NOMO-1 treated with DMSO at 0.1 percent for 48 hours (cell line): ENCODE measurements around the gene PTPDC1.
"Not testable (repeated sequence)": the region's sequence is repeated elsewhere in the genome, so short reads cannot be mapped to it uniquely, and the experiment has no call there.

Experiments used
- DNase-seq: peaks from one replicate; lab custom pipeline; 2025; ENCODE audit not compliant: unreplicated experiment; lab: John Stamatoyannopoulos, UW

PTPDC1 gene

DNA sequence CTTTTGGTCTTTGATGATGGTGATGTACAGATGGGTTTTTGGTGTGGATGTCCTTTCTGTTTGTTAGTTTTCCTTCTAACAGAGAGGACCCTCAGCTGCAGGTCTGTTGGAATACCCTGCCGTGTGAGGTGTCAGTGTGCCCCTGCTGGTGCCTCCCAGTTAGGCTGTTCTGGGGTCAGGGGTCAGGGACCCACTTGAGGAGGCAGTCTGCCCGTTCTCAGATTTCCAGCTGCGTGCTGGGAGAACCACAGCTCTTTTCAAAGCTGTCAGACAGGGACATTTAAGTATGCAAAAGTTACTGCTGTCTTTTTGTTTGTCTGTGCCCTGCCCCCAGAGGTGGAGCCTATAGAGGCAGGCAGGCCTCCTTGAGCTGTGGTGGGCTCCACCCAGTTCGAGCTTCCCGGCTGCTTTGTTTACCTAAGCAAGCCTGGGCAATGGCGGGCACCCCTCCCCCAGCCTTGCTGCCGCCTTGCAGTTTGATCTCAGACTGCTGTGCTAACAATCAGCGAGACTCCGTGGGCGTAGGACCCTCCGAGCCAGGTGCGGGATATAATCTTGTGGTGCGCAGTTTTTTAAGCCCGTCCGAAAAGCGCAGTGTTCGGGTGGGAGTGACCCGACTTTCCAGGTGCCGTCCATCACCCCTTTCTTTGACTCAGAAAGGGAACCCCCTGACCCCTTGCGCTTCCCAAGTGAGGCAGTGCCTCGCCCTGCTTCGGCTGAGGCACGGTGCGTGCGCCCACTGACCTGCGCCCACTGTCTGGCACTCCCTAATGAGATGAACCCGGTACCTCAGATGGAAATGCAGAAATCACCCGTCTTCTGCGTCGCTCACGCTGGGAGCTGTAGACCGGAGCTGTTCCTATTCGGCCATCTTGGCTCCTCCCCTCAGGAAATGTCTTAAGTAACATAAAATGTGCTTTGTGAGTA is 10.2 kb downstream of the PTPDC1 start:
- DNase-seq = not testable (repeated sequence)

DNA sequence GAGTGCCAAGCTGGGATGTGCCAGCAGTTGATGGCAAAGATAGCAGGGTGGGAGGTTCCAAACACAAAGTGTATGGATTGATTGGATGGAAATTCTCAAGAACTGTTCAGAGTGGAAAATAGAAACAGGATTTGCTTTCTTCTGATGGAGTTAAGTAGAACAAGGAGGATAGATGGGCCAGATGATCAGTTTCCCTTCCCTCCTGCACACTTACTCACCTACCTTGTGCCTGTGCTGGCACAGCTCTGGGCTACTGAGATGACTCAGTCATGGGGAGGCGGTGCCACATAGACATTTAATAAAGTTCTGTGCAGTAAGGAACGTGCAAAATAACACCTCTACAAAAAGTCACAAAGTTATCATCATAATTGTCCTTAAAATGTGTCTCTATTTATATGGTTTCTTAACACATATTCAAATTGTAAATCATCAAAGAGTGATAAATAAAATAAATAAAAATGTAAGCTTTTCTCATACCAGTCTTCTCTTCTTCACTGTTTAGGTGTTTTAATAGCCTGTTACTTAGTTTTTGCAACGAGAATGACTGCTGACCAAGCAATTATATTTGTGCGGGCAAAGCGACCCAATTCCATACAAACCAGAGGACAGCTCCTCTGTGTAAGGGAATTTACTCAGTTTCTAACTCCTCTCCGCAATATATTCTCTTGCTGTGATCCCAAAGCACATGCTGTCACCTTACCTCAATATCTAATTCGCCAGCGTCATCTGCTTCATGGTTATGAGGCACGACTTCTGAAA is 12.7 kb downstream of the PTPDC1 start:
- DNase-seq = no peak

DNA sequence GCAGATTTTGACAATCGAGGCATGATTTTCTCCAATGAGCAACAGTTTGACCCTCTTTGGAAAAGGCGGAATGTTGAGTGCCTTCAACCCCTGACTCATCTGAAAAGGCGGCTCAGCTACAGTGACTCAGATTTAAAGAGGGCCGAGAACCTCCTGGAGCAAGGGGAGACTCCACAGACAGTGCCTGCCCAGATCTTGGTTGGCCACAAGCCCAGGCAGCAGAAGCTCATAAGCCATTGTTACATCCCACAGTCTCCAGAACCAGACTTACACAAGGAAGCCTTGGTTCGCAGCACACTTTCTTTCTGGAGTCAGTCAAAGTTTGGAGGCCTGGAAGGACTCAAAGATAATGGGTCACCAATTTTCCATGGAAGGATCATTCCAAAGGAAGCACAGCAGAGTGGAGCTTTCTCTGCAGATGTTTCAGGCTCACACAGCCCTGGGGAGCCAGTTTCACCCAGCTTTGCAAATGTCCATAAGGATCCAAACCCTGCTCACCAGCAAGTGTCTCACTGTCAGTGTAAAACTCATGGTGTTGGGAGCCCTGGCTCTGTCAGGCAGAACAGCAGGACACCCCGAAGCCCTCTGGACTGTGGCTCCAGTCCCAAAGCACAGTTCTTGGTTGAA is 13.6 kb downstream of the PTPDC1 start:
- DNase-seq = no peak

DNA sequence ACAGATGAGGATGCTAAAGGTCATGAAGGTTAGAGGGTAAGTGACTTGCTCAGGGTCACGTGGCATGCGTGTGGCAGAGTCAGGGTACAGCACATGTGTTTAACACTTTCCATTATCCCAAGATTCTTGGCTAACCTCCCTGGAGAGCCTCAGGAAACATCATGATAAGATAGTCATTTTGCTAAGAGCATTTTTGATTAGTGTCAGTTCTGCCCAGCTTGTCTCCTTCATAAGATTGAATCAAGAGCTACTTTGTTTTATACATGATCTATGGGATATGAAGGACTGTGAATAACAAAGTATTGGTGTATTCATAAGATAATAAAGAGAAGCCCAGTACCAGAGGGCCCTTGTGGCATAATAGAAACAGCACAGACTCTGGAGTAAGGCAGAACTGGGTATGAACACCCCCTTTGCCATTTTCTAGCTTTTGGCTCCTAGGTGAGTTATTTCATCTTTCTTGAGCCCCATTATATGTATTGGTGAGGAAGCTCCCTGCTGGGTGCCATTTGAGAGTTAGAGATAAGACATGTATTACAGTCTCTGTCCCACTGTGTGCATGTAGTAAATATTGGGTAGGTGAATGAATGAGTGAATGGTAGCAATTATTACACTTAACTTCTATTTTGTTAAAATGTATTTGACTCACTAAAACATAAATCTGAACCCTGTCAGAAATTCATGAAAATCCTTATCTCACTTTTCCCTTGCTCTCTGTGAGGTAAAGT is 16.1 kb downstream of the PTPDC1 start:
- no peak for DNase-seq

DNA sequence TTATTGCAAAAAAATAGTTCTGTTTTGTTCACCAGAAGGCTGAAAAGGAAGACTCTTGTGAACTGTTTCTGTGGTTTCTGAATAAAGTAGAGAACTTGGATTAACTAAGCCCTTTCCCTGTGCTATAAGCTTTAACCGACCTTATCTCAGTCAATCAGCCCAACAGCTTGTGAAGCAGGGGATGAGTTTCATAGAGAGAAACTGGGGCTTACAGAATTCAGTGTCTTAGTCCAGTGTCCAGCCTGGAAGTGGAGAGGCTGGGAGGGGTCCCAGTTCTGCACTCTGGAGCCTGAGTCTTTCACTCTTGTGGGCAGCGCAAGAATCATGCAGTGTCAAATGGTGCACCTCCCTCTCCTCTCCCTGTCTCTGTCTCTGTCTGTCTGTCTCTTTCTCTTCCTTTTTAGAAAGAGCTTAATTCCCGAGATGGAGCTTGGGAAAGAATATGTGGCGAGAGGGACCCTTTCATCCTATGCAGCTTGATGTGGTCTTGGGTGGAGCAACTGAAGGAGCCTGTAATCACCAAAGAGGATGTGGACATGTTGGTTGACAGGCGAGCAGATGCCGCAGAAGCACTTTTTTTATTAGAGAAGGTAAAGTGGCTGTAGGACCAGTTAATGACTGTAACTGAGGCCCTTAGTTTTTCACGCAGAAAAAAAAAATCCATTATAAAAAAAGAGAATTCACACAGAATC is 17.0 kb downstream of the PTPDC1 start:
- DNase-seq = no peak

DNA sequence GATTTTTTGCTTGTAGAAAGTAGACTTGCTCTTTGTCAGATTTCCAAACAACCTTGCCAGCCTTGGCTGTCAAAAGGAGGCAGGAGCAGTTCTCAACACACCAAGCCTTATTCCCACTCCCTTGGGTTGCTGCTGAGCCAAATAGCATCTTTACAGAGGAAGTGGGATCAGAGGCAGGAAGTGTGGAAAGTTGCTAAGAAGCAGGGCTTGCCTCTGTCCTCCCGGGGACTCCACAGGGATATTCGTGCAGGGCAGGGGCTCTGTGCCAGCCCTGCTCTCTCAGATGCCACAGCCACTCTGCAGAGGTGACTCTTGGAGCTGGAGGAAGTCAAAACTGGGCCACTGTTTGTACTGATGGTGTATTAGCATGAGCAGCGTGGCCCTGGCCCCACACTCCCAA is 24.3 kb downstream of the PTPDC1 start:
- DNase-seq = no peak

DNA sequence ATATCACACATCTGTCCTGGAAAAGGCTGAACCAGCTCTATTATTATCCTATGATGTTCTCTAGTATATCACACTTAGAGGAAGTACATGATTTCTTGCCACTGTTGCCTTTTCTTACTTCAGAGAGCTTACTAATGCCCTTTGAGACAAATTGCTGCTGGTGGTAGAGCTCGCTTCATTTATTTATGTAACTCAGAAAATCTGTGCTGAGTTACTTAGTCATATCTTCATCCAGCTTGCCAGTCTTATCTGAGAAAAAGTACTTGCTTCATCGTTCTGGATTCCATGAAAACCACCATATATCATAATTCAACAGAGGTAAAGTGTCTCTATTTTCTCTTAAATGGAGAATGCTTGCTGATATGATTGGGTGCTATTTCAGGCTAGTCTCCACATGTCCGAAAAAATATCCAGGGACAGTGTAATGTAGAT is 26.6 kb downstream of the PTPDC1 start:
- DNase-seq = no peak

DNA sequence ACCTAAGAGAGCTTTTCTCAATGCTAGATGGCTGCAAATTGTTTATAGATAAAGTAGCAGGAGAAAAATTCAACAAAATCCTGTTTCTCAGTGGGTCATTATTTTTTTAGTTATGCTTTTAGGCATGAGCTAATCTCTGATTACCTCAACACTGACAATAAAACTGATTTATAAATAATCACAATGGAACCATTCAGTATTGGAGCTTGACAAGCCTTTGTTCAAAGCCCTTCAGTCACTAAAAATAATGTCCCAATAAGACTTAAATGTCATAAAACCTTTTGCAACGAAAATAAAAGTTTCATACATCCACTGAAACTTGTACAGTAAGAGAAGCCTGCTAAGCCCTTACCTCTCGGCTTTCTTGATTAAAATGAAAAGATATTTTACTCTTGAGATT is 27.2 kb downstream of the PTPDC1 start:
- no peak for DNase-seq

DNA sequence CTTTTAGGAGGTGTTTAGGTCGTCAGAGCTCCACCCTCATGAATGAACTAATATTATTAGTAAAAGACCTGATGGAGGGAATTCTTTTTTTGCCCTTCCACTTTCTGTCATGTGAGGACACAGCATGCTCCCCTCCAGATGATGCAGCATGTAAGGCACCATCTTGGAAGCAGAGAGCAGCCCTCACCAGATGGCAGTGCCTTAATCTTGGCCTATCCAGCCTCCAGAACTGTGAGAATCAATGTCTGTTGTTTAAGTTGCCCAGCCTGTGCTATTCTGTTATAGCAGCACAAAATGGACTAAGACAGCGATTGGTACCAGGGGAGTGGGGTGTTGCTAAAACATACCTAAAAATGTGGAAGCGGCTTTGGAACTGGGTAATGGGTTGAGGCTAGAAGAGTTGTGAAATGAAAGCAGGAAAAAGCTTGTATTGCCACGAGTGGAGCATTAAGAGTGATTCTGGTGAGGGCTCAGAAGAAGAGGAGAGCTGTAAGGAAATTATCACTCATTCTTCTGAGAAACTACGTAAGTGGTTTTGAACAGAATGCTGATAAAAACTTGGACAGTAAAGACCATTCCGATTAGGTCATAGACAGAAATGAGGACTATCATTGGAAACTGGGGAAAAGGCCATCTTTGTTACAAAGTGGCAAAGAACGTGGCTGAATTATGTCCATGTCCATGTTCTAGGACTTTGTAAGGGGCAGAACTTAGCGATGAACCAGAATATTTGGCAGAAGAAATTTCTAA is 28.6 kb downstream of the PTPDC1 start:
- no peak for DNase-seq

DNA sequence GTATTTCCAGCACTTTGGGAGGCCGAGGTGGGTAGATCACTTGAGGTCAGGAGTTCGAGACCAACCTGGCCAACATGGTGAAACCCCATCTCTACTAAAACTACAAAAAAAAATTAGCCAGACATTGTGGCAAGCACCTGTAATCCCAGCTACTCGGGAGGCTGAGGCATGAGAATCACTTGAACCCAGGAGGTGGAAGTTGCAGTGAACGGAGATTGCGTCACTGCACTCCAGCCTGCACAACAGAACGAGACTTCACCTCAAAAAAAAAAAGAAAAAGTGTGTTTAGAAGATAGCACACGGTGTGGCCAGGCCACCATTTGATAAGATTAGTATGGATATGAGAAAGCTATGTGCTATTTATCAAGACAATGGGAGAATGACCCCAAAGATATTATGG is 35.8 kb downstream of the PTPDC1 start:
- not testable (repeated sequence) for DNase-seq

DNA sequence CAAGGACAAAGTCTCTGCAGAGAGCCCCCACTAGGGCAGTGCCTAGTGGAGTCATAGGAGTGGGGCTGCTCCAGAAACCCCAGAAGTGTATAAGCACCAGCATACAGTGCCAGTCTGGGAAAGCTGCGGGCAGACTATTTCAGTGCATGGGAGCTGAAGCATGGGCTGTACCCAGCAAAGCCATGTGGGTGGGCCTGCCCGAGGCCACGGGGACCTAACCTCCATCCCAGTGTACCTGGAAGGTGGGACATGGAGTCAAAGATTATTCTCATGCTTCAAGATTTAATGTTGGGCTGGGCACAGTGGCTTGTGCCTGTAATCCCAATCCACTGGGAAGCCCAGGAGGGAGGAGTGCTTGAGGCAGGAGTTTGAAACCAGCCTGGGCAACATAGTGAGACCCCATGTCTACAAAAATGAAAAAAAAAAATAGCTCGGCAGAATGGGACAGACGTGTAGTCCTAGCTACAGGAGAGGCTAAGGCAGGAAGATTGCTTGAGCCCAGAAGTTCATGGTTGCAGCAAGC is 36.7 kb downstream of the PTPDC1 start:
- no peak for DNase-seq

DNA sequence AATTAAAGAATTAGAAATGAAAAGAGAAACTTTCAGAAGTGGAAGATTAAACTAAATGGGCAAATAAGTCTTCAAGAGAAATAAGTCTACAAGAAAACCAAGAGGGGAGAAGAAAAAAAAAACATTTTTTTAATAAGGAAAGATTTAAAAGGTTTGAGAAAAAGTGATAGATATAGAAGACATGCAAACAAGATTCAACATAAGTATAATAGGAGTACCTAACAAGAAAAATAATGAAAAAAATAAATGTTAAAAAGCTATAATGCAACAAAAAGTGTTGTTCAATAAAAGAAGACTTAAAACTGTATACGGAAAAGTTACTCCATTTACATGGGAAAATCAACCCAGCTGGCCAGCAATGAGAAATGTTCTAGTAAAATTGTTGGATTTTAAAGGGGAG is 42.6 kb downstream of the PTPDC1 start:
- DNase-seq = no peak

DNA sequence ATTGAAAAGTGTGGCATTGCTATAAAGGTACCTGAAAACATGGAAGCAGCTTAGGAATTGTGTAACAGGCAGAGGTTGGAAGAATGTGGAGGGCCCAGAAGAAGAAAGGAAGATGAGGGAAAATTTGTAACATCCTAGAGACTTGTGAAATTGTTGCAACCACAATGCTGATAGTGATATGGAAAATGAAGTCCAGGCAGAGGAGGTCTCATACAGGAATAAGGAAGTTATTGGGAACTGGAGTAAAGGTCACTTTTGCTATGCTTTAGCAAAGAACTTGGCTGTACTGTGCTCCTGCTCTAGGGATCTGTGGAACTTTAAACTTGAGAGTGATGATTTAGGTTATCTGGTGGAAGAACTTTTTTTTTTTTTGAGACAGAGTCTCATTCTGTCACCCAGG is 43.5 kb downstream of the PTPDC1 start:
- no peak for DNase-seq

DNA sequence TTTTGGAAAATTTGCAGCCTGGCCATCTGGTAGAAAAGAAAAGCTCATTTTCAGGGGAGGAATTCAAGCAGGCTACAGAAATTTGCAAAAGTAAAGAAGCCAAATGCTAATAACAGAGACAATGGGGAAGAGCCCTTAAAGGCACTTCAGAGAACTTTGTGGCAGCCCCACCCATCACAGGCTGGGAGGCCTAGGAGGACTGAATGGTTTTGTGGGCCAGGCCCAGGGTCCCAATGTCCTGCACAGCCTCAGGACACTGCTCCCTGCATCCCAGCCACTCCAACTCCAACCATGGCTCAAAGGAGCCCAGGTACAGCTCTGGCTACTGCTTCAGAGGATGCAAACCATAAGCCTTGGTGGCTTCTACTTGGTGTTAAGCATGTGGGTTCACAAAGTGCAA is 44.3 kb downstream of the PTPDC1 start:
- DNase-seq = no peak

DNA sequence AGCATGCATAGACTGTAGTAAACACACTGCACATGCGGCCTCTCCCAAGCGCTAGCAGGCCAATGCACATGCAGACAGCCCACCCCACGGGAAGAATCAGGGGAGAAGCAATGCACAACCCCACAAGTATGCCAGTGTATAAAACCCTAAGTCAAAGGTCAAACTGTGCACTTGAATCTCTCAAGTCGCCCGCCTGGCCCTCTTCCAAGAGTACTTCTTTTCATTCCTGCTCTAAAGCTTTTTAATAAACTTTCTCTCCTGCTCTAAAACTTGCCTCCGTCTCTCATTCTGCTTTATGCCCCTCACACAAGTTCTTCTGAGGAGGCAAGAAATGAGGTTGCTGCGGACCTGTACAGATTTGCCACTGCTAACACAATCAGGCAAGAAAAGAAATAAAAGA is 50.4 kb downstream of the PTPDC1 start:
- DNase-seq = no peak

DNA sequence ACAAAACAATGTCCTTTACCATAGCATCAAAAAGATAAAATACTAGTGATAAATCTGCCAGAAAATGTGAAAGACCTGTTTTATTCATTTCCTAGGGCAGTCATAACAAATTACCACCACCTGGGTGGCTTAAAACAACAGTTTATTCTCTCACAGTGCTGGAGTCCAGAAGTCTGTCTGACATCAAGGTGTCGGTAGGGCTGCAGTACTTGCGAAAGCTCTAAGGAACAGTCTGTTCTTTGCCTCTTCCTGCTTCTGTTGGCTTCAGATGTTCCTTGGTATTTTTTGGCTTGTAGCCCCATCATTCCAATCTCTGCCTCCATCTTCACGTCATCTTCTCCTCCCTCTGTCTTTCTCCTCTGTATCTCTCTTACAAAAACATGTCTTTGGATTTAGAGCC is 51.0 kb downstream of the PTPDC1 start:
- DNase-seq = no peak

DNA sequence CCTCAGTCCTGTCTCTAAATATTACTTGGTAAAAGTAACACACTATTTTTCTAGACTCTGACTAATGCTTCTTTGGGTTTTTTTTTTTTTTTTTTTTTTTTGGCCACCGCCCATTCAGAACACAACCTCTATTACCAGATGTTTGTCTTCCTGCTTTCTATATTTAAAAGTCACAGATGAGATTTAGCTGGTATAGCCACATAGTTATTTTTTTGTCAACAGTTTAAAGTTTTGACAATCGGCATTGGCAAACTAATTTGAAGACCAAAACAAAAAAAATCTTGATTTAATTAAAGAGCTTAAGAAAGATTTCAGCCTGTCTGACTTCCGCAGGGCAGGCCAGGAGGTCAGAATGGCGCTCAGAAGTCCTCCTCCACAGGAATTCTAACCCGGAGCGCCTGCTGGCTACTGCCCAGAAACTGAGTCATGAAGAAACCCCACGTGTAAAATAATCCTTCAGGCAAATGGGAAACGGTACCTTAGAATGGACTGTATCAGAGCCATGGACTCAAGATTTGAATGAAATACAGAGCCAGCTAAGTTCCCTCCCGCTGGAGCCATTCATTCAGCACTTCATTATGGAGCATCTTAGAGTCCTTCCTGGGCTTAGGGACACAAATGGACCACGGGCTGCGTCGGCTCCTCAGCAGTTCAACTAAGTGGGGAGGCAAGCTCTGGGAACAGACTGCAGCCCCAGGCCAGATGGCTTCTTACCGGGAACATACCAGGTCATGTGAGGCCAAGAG is 55.6 kb downstream of the PTPDC1 start:
- no peak for DNase-seq

DNA sequence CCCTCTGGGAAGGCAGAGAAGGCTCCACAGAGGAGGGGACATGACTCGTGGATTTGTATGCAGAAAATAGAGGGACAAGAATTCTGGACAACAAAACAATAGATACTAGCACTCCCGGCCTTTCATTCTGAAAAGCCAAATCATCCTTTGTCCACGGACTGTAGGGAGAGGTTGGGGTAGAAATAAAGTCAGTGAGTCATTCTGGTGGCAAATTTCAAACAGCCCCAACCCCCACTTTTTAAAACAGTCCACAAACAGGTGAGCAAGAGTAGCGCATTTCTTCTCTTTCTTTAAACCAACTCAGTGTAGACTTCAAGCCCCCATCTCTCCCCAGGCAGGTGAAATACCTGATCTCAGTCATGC is 56.1 kb downstream of the PTPDC1 start:
- no peak for DNase-seq
